Measurements from ENCODE around the gene LYL1.

LYL1 gene

DNA sequence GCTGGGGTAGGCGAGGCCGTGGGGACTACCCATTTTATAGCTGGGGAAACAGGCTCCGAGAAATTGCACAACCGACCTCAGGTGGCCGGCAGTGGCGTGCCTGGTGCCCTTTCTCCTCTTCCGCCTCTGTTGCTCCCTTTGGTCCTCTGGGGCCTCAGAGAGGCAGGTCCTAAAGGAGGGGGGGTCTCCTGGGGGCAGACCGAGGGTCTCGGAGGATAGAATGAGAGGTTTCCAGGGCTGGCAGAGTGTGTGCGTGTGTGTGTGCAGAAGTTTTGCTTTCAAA, 36.2 kb upstream of the LYL1 start:
- Histone ChIP-seq H3K4me3 (ENCODE audit: insufficient read depth, low read depth, low read length, poor library complexity, severe bottlenecking) (no peak overlapping the region), H3K9me3 (ENCODE audit: control insufficient read depth, low read length) (no peaks in the 10 kb centered on the region), H3K27ac (ENCODE audit: insufficient read depth, low read length, poor library complexity, severe bottlenecking) (no peak overlapping the region), H3K27me3 (replicated peaks; ENCODE audit: control insufficient read depth, insufficient read depth, low read length, poor library complexity, severe bottlenecking) (no peaks in the 10 kb centered on the region), H3K36me3 (ENCODE audit: control insufficient read depth, insufficient read depth, low read length) (peaks cover 41% of the 10 kb centered on the region), H3K4me1 (ENCODE audit: control insufficient read depth, insufficient read depth, low read length, poor library complexity, severe bottlenecking) (no peaks in the 10 kb centered on the region)
- no peak for DNase-seq

DNA sequence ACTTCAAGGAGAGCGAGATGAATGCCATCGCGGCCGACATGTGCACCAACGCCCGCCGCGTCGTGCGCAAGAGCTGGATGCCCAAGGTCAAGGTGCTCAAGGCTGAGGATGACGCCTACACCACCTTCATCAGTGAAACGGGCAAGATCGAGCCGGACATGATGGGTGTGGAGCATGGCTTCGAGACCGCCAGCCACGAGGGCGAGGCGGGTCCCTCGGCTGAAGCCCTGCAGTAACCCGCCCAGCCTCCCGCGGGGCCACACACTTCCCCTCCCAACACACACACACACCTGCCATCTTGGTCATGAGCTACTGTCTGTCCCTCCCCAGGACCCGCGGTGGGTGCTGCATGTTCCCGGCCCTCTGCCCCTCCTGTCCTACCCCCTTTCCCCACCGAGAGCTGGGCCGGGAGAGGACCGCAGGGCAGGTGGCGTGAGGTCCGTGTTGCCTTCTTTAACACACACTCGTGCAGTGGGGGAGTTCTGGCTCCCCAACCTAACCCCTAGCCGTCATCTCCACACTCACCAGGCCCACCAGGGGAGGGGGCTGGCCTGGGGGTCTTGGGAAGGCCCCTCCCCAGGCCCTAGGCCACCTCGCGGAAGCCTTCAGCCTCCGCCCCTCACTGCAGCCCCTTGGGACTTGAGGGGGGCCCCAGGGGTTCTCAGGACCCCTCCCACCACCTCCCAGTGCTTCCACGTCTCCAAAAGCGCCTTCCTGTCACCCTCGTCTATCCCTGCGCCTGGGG, 35.7 kb upstream of the LYL1 start:
- no peaks in the 10 kb centered on the region for H3K9me3 ChIP-seq (ENCODE audit: control insufficient read depth, low read length)
- H3K4me1 ChIP-seq (ENCODE audit: control insufficient read depth, insufficient read depth, low read length, poor library complexity, severe bottlenecking) = peaks cover 2% of the 10 kb centered on the region
- H3K27ac ChIP-seq (ENCODE audit: insufficient read depth, low read length, poor library complexity, severe bottlenecking) = no peak overlapping the region
- H3K27me3 ChIP-seq (replicated peaks; ENCODE audit: control insufficient read depth, insufficient read depth, low read length, poor library complexity, severe bottlenecking) = no peaks in the 10 kb centered on the region
- DNase-seq = no peak
- H3K36me3 ChIP-seq (ENCODE audit: control insufficient read depth, insufficient read depth, low read length) = peaks cover 41% of the 10 kb centered on the region
- no peak overlapping the region for H3K4me3 ChIP-seq (ENCODE audit: insufficient read depth, low read depth, low read length, poor library complexity, severe bottlenecking)

DNA sequence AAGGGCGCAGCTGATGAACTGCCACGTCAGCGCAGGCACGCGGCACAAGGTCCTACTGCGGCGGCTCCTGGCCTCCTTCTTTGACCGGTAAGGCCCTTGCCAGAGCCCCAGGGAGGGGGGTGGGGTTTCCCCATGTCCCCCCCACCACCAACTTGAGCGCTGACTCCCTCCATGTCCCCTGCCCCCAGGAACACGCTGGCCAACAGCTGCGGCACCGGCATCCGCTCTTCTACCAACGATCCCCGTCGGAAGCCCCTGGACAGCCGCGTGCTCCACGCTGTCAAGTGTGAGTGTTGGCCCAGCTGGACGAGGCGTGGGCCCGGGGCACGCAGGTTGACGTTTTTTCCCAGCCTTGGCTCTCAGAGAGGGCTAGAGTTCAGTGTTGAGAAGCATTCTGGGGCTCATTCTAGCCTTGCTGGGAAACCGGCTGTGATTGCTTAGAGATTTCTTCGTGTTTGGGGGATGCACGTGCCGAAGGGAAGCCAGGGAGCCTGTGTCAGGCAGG, 34.7 kb upstream of the LYL1 start:
- Histone ChIP-seq H3K9me3 (ENCODE audit: control insufficient read depth, low read length) (no peaks in the 10 kb centered on the region), H3K36me3 (ENCODE audit: control insufficient read depth, insufficient read depth, low read length) (peaks cover 41% of the 10 kb centered on the region), H3K4me1 (ENCODE audit: control insufficient read depth, insufficient read depth, low read length, poor library complexity, severe bottlenecking) (peaks cover 12% of the 10 kb centered on the region), H3K4me3 (ENCODE audit: insufficient read depth, low read depth, low read length, poor library complexity, severe bottlenecking) (no peak overlapping the region), H3K27me3 (replicated peaks; ENCODE audit: control insufficient read depth, insufficient read depth, low read length, poor library complexity, severe bottlenecking) (no peaks in the 10 kb centered on the region), H3K27ac (ENCODE audit: insufficient read depth, low read length, poor library complexity, severe bottlenecking) (no peak overlapping the region)
- DNase-seq = no peak

DNA sequence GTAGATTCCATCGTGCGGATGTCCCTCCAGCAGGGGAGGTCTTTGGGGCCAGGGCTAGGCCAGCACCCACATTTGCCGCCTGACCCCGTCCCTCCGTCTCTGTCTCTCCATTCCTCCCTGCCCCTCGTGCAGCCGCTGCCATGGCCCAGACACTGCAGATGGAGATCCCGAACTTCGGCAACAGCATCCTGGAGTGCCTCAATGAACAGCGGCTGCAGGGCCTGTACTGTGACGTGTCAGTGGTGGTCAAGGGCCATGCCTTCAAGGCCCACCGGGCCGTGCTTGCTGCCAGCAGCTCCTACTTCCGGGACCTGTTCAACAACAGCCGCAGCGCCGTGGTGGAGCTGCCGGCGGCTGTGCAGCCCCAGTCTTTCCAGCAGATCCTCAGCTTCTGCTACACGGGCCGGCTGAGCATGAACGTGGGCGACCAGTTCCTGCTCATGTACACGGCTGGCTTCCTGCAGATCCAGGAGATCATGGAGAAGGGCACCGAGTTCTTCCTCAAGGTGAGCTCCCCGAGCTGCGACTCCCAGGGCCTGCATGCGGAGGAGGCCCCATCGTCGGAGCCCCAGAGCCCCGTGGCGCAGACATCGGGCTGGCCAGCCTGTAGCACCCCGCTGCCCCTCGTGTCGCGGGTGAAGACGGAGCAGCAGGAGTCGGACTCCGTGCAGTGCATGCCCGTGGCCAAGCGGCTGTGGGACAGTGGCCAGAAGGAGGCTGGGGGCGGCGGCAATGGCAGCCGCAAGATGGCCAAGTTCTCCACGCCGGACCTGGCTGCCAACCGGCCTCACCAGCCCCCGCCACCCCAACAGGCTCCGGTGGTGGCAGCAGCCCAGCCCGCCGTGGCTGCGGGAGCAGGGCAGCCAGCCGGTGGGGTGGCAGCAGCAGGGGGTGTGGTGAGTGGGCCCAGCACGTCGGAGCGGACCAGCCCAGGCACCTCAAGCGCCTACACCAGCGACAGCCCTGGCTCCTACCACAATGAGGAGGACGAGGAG, 32.7 kb upstream of the LYL1 start:
- peaks cover 41% of the 10 kb centered on the region for H3K36me3 ChIP-seq (ENCODE audit: control insufficient read depth, insufficient read depth, low read length)

DNA sequence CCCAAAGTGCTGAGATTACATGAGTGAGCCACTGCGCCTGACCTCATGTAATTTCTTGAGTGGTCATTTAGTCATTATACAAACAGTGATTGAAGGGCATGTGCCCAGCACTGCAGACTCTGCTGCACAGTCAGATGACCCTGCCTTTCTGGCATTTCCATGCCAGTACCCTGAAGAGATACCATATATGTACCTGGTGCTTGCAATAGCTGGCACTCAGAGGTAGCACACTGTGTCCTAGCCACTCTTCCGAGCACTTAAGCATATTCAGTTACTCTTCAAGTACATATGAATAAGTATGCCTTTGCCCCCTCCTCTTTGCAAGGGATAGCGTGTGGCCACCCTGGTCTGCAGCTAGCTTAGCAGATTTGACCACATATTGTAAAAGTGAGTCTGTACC, 32.0 kb upstream of the LYL1 start:
- DNase-seq = no peak
- H3K27me3 ChIP-seq (replicated peaks; ENCODE audit: control insufficient read depth, insufficient read depth, low read length, poor library complexity, severe bottlenecking) = no peaks in the 10 kb centered on the region
- H3K27ac ChIP-seq (ENCODE audit: insufficient read depth, low read length, poor library complexity, severe bottlenecking) = no peak overlapping the region
- peaks cover 14% of the 10 kb centered on the region for H3K4me1 ChIP-seq (ENCODE audit: control insufficient read depth, insufficient read depth, low read length, poor library complexity, severe bottlenecking)
- no peaks in the 10 kb centered on the region for H3K9me3 ChIP-seq (ENCODE audit: control insufficient read depth, low read length)
- H3K4me3 ChIP-seq (ENCODE audit: insufficient read depth, low read depth, low read length, poor library complexity, severe bottlenecking) = no peak overlapping the region
- peaks cover 41% of the 10 kb centered on the region for H3K36me3 ChIP-seq (ENCODE audit: control insufficient read depth, insufficient read depth, low read length)

More for the DNA sequence above, 32.7 kb upstream of the LYL1 start:
- DNase-seq = no peak
- Histone ChIP-seq H3K27ac (ENCODE audit: insufficient read depth, low read length, poor library complexity, severe bottlenecking) (no peak overlapping the region), H3K4me1 (ENCODE audit: control insufficient read depth, insufficient read depth, low read length, poor library complexity, severe bottlenecking) (peaks cover 14% of the 10 kb centered on the region), H3K4me3 (ENCODE audit: insufficient read depth, low read depth, low read length, poor library complexity, severe bottlenecking) (no peak overlapping the region), H3K27me3 (replicated peaks; ENCODE audit: control insufficient read depth, insufficient read depth, low read length, poor library complexity, severe bottlenecking) (no peaks in the 10 kb centered on the region), H3K9me3 (ENCODE audit: control insufficient read depth, low read length) (no peaks in the 10 kb centered on the region)

DNA sequence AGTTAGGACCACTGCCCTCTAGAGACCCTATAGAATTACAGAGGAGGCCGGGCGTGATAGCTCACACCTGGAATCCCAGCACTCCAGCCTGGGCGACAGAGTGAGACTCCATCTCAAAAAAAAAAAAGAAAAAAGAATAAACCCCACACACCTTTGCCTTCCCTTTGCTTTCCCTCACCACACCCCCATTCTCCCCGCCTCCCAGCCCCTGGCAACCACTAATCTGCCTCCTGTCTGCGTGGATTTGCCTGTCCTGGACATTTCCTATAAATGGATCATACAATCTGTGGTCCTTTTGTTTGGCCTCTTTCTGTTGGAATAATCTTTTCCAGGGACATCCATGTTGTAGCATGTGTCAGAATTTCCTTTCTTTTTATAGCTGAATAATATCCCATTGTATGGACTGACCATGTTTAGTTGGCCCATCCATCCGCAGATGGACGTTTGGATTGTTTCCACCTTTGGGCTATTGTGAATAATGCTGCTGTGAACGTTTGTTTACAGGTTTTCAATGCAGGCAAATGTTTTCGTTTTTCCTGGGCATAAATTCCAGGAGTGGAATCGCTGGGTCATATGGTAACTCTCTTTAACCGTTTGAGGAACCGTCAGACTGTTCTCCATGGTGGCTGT, 30.7 kb upstream of the LYL1 start:
- no peak for DNase-seq
- Histone ChIP-seq H3K4me1 (ENCODE audit: control insufficient read depth, insufficient read depth, low read length, poor library complexity, severe bottlenecking) (peaks cover 14% of the 10 kb centered on the region), H3K4me3 (ENCODE audit: insufficient read depth, low read depth, low read length, poor library complexity, severe bottlenecking) (no peak overlapping the region)

DNA sequence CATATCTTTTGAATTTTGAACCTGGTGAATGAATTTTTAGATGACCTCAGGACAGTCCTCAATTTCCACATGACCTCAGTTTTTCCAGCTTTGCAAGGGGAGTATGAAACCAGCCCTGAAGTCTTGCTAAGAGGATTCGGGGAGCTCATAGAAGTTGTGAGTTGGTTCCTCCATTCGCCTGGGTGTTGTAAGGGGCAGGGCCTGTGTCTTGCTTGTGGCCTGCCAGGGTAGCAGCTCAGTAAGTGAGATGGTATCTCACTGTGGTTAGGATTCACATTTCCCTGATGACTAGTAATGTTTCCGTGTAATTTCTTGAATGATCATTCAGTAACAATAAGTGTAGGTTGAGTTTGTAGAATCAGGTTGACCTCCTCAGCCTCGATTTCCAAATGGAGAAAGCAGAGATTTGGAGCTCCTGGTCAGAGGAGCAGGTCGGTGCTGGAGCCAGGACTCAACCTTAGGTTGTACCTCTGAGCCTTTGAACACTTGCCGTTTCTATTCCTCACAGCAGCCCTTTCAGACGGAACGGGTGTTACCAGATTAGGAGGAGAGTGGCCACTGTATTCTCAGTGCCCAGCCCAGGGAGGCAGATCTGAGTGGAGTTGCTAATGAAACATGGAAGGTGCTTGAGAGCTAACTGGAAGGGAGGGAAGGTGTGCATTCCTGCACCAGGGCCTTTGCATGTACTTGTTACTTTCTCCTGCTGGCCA, 30.0 kb upstream of the LYL1 start:
- peak in 2 of 3 donors; percentile 24 to 28 for DNase-seq
- H3K4me1 ChIP-seq (ENCODE audit: control insufficient read depth, insufficient read depth, low read length, poor library complexity, severe bottlenecking) = peaks cover 14% of the 10 kb centered on the region
- H3K36me3 ChIP-seq (ENCODE audit: control insufficient read depth, insufficient read depth, low read length) = peaks cover 27% of the 10 kb centered on the region
- peak overlapping the region; percentile 20 for H3K27ac ChIP-seq (ENCODE audit: insufficient read depth, low read length, poor library complexity, severe bottlenecking)
- no peaks in the 10 kb centered on the region for H3K27me3 ChIP-seq (replicated peaks; ENCODE audit: control insufficient read depth, insufficient read depth, low read length, poor library complexity, severe bottlenecking)
- peak overlapping the region; percentile 2 for H3K4me3 ChIP-seq (ENCODE audit: insufficient read depth, low read depth, low read length, poor library complexity, severe bottlenecking)
- H3K9me3 ChIP-seq (ENCODE audit: control insufficient read depth, low read length) = no peaks in the 10 kb centered on the region

More for the DNA sequence above, 30.7 kb upstream of the LYL1 start:
- H3K9me3 ChIP-seq (ENCODE audit: control insufficient read depth, low read length) = no peaks in the 10 kb centered on the region
- H3K27me3 ChIP-seq (replicated peaks; ENCODE audit: control insufficient read depth, insufficient read depth, low read length, poor library complexity, severe bottlenecking) = no peaks in the 10 kb centered on the region
- H3K36me3 ChIP-seq (ENCODE audit: control insufficient read depth, insufficient read depth, low read length) = peaks cover 34% of the 10 kb centered on the region
- H3K27ac ChIP-seq (ENCODE audit: insufficient read depth, low read length, poor library complexity, severe bottlenecking) = no peak overlapping the region

DNA sequence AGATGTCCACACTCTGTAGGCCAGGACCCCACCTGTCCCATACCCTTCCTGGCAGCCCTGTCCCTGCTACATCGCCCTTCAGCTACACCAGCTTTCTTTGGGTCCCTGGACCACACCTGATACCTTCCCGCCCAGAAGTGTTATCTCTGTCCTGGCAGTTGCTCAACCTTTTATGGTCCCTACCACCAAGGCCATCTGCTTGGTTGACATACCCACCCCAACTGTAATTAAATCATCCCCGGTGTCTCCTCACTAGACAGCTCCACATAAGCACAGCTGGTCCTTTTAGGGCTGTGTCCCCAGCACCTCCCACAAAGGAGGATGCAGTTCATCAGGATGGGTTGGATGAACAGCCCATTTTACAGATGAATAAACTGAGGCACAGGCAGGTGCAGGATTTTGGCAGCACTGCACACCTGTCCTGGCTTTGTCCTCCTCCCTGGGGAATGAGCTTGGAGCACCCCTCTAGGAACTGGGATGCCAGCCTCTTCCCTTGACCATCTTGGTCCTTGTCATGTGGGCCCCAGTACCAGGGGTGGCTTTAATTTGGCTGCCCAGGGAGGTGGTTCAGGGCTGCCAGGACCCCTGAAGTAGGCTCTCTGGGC, 28.3 kb upstream of the LYL1 start:
- Histone ChIP-seq H3K4me3 (ENCODE audit: insufficient read depth, low read depth, low read length, poor library complexity, severe bottlenecking) (no peak overlapping the region), H3K36me3 (ENCODE audit: control insufficient read depth, insufficient read depth, low read length) (peaks cover 15% of the 10 kb centered on the region), H3K4me1 (ENCODE audit: control insufficient read depth, insufficient read depth, low read length, poor library complexity, severe bottlenecking) (peaks cover 14% of the 10 kb centered on the region), H3K27me3 (replicated peaks; ENCODE audit: control insufficient read depth, insufficient read depth, low read length, poor library complexity, severe bottlenecking) (no peaks in the 10 kb centered on the region), H3K9me3 (ENCODE audit: control insufficient read depth, low read length) (no peaks in the 10 kb centered on the region), H3K27ac (ENCODE audit: insufficient read depth, low read length, poor library complexity, severe bottlenecking) (no peak overlapping the region)
- no peak for DNase-seq

DNA sequence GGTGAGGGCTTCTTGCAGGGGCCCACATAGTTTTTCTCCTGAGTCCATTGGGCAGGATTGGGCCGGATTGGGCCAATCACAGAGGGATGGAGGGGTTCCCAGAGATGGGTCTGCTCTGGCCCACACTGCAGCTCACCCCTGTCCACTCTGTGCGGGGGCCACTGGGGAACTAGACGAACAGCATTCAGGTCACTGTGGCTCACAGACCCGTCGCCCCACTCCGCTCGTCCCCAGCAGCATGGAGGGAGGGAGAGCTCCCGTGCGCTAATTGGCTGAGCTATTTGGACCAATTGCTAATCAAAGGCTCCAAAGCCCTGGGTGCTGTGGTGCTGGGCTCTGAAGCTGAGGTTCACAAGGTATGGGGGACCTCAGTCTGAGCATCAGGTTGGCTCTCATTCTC, 26.7 kb upstream of the LYL1 start:
- Histone ChIP-seq H3K27me3 (replicated peaks; ENCODE audit: control insufficient read depth, insufficient read depth, low read length, poor library complexity, severe bottlenecking) (no peaks in the 10 kb centered on the region), H3K4me1 (ENCODE audit: control insufficient read depth, insufficient read depth, low read length, poor library complexity, severe bottlenecking) (peaks cover 14% of the 10 kb centered on the region), H3K9me3 (ENCODE audit: control insufficient read depth, low read length) (no peaks in the 10 kb centered on the region), H3K27ac (ENCODE audit: insufficient read depth, low read length, poor library complexity, severe bottlenecking) (no peak overlapping the region), H3K4me3 (ENCODE audit: insufficient read depth, low read depth, low read length, poor library complexity, severe bottlenecking) (no peak overlapping the region), H3K36me3 (ENCODE audit: control insufficient read depth, insufficient read depth, low read length) (peaks cover 8% of the 10 kb centered on the region)
- DNase-seq = no peak
